Fibroblast of lung (primary cell): ENCODE measurements around the gene CENPU. TPM values are rescaled to one million over a fixed set of nuclear protein-coding genes. Genes with fewer than 3 reads are reported as not detected.

Source experiments
- DNase-seq, 2 donors: peaks; one replicate each; pipeline versions ENCODE4 v3.0.0 to v3.0.0-alpha.2; 2010; ENCODE audit warnings: low read depth in 2 of 2
- H2AFZ ChIP-seq: 2 replicates; pipeline ENCODE4 v1.5.1; 2012; ENCODE audit warnings: low read length, control low read depth, inconsistent platforms
- H3K27ac ChIP-seq: 2 replicates; pipeline ENCODE4 v1.5.1; 2011; ENCODE audit warnings: low read length, control low read depth; ENCODE audit not compliant: insufficient read depth
- H3K27me3 ChIP-seq: 2 replicates; pipeline ENCODE4 v1.5.1; 2011; ENCODE audit warnings: mild to moderate bottlenecking, low read length; ENCODE audit not compliant: control insufficient read depth, insufficient read depth
- H3K36me3 ChIP-seq: 2 replicates; pipeline ENCODE4 v1.5.1; 2011; ENCODE audit warnings: low read length; ENCODE audit not compliant: control insufficient read depth, insufficient read depth
- H3K4me1 ChIP-seq: 2 replicates; pipeline ENCODE4 v1.5.1; 2011; ENCODE audit warnings: low read length; ENCODE audit not compliant: control insufficient read depth, insufficient read depth; ENCODE audit errors: extremely low read depth
- H3K4me2 ChIP-seq: 2 replicates; pipeline ENCODE4 v1.5.1; 2011; ENCODE audit warnings: low read length, control low read depth; ENCODE audit not compliant: insufficient read depth; ENCODE audit errors: extremely low read depth
- H3K4me3 ChIP-seq, 4 experiments: fragments of 200-600 bp in 1 of 4; sonication (generic) in 1 of 4; replicated peaks in 1 of 4; 2 replicates each; pipeline ENCODE4 v1.5.1; 2011 to 2016; ENCODE audit warnings: low read length in 4 of 4, low read depth in 3 of 4, mild to moderate bottlenecking in 3 of 4, control low read depth in 2 of 4, inconsistent platforms in 1 of 4, mixed read lengths in 1 of 4; ENCODE audit not compliant: insufficient read depth in 1 of 4; ENCODE audit errors: control extremely low read depth in 1 of 4
- H3K79me2 ChIP-seq: 2 replicates; pipeline ENCODE4 v1.5.1; 2012; ENCODE audit warnings: mild to moderate bottlenecking, low read length, inconsistent platforms; ENCODE audit not compliant: control insufficient read depth, insufficient read depth
- H3K9ac ChIP-seq: 2 replicates; pipeline ENCODE4 v1.5.1; 2011; ENCODE audit warnings: mild to moderate bottlenecking, low read length, control low read depth; ENCODE audit not compliant: insufficient read depth
- H3K9me3 ChIP-seq: 2 replicates; pipeline ENCODE4 v1.5.1; 2012; ENCODE audit warnings: low read depth, low read length; ENCODE audit not compliant: control insufficient read depth, insufficient read depth
- H4K20me1 ChIP-seq: 2 replicates; pipeline ENCODE4 v1.5.1; 2011; ENCODE audit warnings: low read length; ENCODE audit not compliant: control insufficient read depth, insufficient read depth; ENCODE audit errors: extremely low read depth
- EZH2 ChIP-seq: IDR thresholded peaks from 2 replicates; pipeline ENCODE4 v1.5.1; 2012; ENCODE audit warnings: low read length, control low read depth, mild to moderate bottlenecking; ENCODE audit errors: missing control alignments
- polyA plus RNA-seq, 2 donors: library from polyadenylated mRNA; depleted of rRNA in 1 of 2; stranded (reverse) in 1 of 2; unstranded in 1 of 2; fragments of >200 nt; gene quantifications; 2 replicates each; pipeline ENCODE4 v1.2.1, GENCODE V29; 2011 to 2012; ENCODE audit warnings: missing spikeins in 1 of 2
- total RNA-seq: library from RNA; depleted of rRNA; stranded (reverse); fragments of >200 nt; gene quantifications from 2 replicates; pipeline ENCODE4 v1.2.1, GENCODE V29; 2014
- TF ChIP-seq, protein P1 (sequence below), 2 donors: IDR thresholded peaks in 1 of 2; conservative IDR thresholded peaks in 1 of 2; 1 replicate in 1 of 2; 2 replicates in 1 of 2; pipeline ENCODE4 v1.5.1; 2011 to 2012; ENCODE audit warnings: low read length in 2 of 2, control low read depth in 1 of 2, inconsistent platforms in 1 of 2, low read depth in 1 of 2, mild to moderate bottlenecking in 1 of 2

CENPU gene
- total and polyA plus RNA-seq, 2 donors (not counting 1 experiment from before 2014, with no cell fraction given): 6.4 to 15.5 TPM

GRCh38 chr4:184755278-184755677, 21.4 kb upstream of the CENPU start:
- peaks cover 2% of the 10 kb centered on the region for H3K36me3 ChIP-seq
- no peaks in the 10 kb centered on the region for H3K4me1 ChIP-seq
- H3K27me3 ChIP-seq: no peaks in the 10 kb centered on the region
- H3K79me2 ChIP-seq: no peaks in the 10 kb centered on the region
- H4K20me1 ChIP-seq: no peaks in the 10 kb centered on the region
- no peak overlapping the region for H3K9ac ChIP-seq
- H3K4me3 ChIP-seq: no peak overlapping the region
- H2AFZ ChIP-seq: no peak overlapping the region
- no peak overlapping the region for H3K27ac ChIP-seq
- peak in 1 of 2 donors; percentile 67 for DNase-seq
- H3K9me3 ChIP-seq: no peaks in the 10 kb centered on the region
- TF ChIP-seq, protein P1, sequence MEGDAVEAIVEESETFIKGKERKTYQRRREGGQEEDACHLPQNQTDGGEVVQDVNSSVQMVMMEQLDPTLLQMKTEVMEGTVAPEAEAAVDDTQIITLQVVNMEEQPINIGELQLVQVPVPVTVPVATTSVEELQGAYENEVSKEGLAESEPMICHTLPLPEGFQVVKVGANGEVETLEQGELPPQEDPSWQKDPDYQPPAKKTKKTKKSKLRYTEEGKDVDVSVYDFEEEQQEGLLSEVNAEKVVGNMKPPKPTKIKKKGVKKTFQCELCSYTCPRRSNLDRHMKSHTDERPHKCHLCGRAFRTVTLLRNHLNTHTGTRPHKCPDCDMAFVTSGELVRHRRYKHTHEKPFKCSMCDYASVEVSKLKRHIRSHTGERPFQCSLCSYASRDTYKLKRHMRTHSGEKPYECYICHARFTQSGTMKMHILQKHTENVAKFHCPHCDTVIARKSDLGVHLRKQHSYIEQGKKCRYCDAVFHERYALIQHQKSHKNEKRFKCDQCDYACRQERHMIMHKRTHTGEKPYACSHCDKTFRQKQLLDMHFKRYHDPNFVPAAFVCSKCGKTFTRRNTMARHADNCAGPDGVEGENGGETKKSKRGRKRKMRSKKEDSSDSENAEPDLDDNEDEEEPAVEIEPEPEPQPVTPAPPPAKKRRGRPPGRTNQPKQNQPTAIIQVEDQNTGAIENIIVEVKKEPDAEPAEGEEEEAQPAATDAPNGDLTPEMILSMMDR (conservative IDR thresholded peaks at IDR 0.05 in 1 of 2, IDR thresholded peaks at IDR 0.05 in 1 of 2; ENCODE audit: low read depth in 1 of 2, low read length in 2 of 2): no peak
- no peak for TF ChIP-seq EZH2
- no peak overlapping the region for H3K4me2 ChIP-seq

GRCh38 chr4:184752496-184753275, 18.8 kb upstream of the CENPU start:
- H3K4me1 ChIP-seq: no peaks in the 10 kb centered on the region
- H3K9ac ChIP-seq: no peak overlapping the region
- H3K36me3 ChIP-seq: no peaks in the 10 kb centered on the region
- TF ChIP-seq, protein P1 (conservative IDR thresholded peaks at IDR 0.05 in 1 of 2, IDR thresholded peaks at IDR 0.05 in 1 of 2; ENCODE audit: low read depth in 1 of 2, low read length in 2 of 2): no peak
- TF ChIP-seq EZH2: no peak
- H3K9me3 ChIP-seq: no peaks in the 10 kb centered on the region
- no peaks in the 10 kb centered on the region for H4K20me1 ChIP-seq
- no peaks in the 10 kb centered on the region for H3K27me3 ChIP-seq
- no peak overlapping the region for H3K4me3 ChIP-seq
- H3K79me2 ChIP-seq: no peaks in the 10 kb centered on the region
- no peak overlapping the region for H2AFZ ChIP-seq
- H3K27ac ChIP-seq: no peak overlapping the region
- H3K4me2 ChIP-seq: no peak overlapping the region
- DNase-seq: no peak

- no peaks in the 10 kb centered on the region for H3K27me3 ChIP-seq
Observed at GRCh38 chr4:184751585-184751956, 17.7 kb upstream of the CENPU start.

More at GRCh38 chr4:184751585-184751956, 17.7 kb upstream of the CENPU start:
- Histone ChIP-seq H3K36me3 (no peaks in the 10 kb centered on the region), H3K79me2 (no peaks in the 10 kb centered on the region), H3K9me3 (no peaks in the 10 kb centered on the region), H4K20me1 (no peaks in the 10 kb centered on the region), H3K9ac (no peak overlapping the region), H3K4me3 (no peak overlapping the region), H3K27ac (no peak overlapping the region), H2AFZ (no peak overlapping the region), H3K4me2 (no peak overlapping the region), H3K4me1 (peaks cover 6% of the 10 kb centered on the region)
- TF ChIP-seq, protein P1 (conservative IDR thresholded peaks at IDR 0.05 in 1 of 2, IDR thresholded peaks at IDR 0.05 in 1 of 2; ENCODE audit: low read depth in 1 of 2, low read length in 2 of 2): no peak
- no peak for TF ChIP-seq EZH2
- no peak for DNase-seq
